ENCODE results near the gene RNPS1.
"Not testable (repeated sequence)": the region's sequence is repeated elsewhere in the genome, so short reads cannot be mapped to it uniquely, and the experiment has no call there.

The RNPS1 gene

GRCh38 chr16:2251296-2252111 lies 16.4 kb downstream of the RNPS1 start, which contains the start of gene ECI1:
Gene ECI1 (minus strand): TSS chr16:2251587. CDS start chr16:2251566, 21 bp downstream.
- H3K9me3 ChIP-seq (ENCODE audit: insufficient read depth, low read depth, low read length), result no peaks in the 10 kb centered on the region
- peak within 1 kb of the TSS; percentile 98 for H3K9ac ChIP-seq (ENCODE audit: low read depth, low read length)
- peak within 1 kb of the TSS; percentile 96 for H3K4me3 ChIP-seq (ENCODE audit: low read length)
- WGBS, result 3% methylated on average over 88 of the region's 88 CpGs
- peak within 1 kb of the TSS; percentile 97 for H3K27ac ChIP-seq (ENCODE audit: low read depth, low read length)
- H3K27me3 ChIP-seq (ENCODE audit: insufficient read depth, low read length), result no peaks in the 10 kb centered on the region
- H3K36me3 ChIP-seq (ENCODE audit: insufficient read depth, low read length), result peaks cover 55% of the 10 kb centered on the region
- peaks cover 7% of the 10 kb centered on the region; the same call in 1 of the 2 replicates for H3K4me1 ChIP-seq (ENCODE audit: insufficient read depth, low read length)

- H3K36me3 ChIP-seq (ENCODE audit: insufficient read depth, low read length), result peaks cover 55% of the 10 kb centered on the region
- H3K9ac ChIP-seq (ENCODE audit: low read depth, low read length), result peak overlapping the region; percentile 98
- H3K27me3 ChIP-seq (ENCODE audit: insufficient read depth, low read length), result no peaks in the 10 kb centered on the region
- H3K27ac ChIP-seq (ENCODE audit: low read depth, low read length), result peak overlapping the region; percentile 97
- no peaks in the 10 kb centered on the region for H3K9me3 ChIP-seq (ENCODE audit: insufficient read depth, low read depth, low read length)
- H3K4me1 ChIP-seq (ENCODE audit: insufficient read depth, low read length), result peaks cover 7% of the 10 kb centered on the region; the same call in 1 of the 2 replicates
- H3K4me3 ChIP-seq (ENCODE audit: low read length), result peak overlapping the region; percentile 96
- WGBS, result 6% methylated on average over 34 of the region's 35 CpGs
Observed at GRCh38 chr16:2250652-2251295, 17.2 kb downstream of the RNPS1 start.

- peaks cover 57% of the 10 kb centered on the region for H3K36me3 ChIP-seq (ENCODE audit: insufficient read depth, low read length)
- no peak overlapping the region for H3K9ac ChIP-seq (ENCODE audit: low read depth, low read length)
- H3K9me3 ChIP-seq (ENCODE audit: insufficient read depth, low read depth, low read length), result no peaks in the 10 kb centered on the region
- 96% methylated on average over 18 of the region's 18 CpGs for WGBS
- H3K4me1 ChIP-seq (ENCODE audit: insufficient read depth, low read length), result no peaks in the 10 kb centered on the region
- H3K27ac ChIP-seq (ENCODE audit: low read depth, low read length), result no peak overlapping the region
- H3K27me3 ChIP-seq (ENCODE audit: insufficient read depth, low read length), result no peaks in the 10 kb centered on the region
- H3K4me3 ChIP-seq (ENCODE audit: low read length), result no peak overlapping the region
Observed at GRCh38 chr16:2246301-2246885, 21.5 kb downstream of the RNPS1 start.

GRCh38 chr16:2244926-2245795 lies 22.8 kb downstream of the RNPS1 start:
- Histone ChIP-seq H3K27me3 (ENCODE audit: insufficient read depth, low read length) (no peaks in the 10 kb centered on the region), H3K9ac (ENCODE audit: low read depth, low read length) (no peak overlapping the region), H3K9me3 (ENCODE audit: insufficient read depth, low read depth, low read length) (no peaks in the 10 kb centered on the region), H3K27ac (ENCODE audit: low read depth, low read length) (no peak overlapping the region), H3K4me3 (ENCODE audit: low read length) (no peak overlapping the region), H3K36me3 (ENCODE audit: insufficient read depth, low read length) (peaks cover 57% of the 10 kb centered on the region), H3K4me1 (ENCODE audit: insufficient read depth, low read length) (no peaks in the 10 kb centered on the region)
- WGBS, result 96% methylated on average over 30 of the region's 30 CpGs

- H3K9ac ChIP-seq (ENCODE audit: low read depth, low read length), result no peak overlapping the region
- H3K27ac ChIP-seq (ENCODE audit: low read depth, low read length), result no peak overlapping the region
- no peaks in the 10 kb centered on the region for H3K27me3 ChIP-seq (ENCODE audit: insufficient read depth, low read length)
- H3K4me3 ChIP-seq (ENCODE audit: low read length), result no peak overlapping the region
- 89% methylated on average over 17 of the region's 17 CpGs for WGBS
- H3K4me1 ChIP-seq (ENCODE audit: insufficient read depth, low read length), result no peaks in the 10 kb centered on the region
- no peaks in the 10 kb centered on the region for H3K9me3 ChIP-seq (ENCODE audit: insufficient read depth, low read depth, low read length)
- peaks cover 56% of the 10 kb centered on the region for H3K36me3 ChIP-seq (ENCODE audit: insufficient read depth, low read length)
Observed at GRCh38 chr16:2244301-2244700, 23.6 kb downstream of the RNPS1 start.

GRCh38 chr16:2243781-2244180 lies 24.1 kb downstream of the RNPS1 start:
- WGBS, result 96% methylated on average over 11 of the region's 11 CpGs
- no peaks in the 10 kb centered on the region for H3K4me1 ChIP-seq (ENCODE audit: insufficient read depth, low read length)
- H3K27me3 ChIP-seq (ENCODE audit: insufficient read depth, low read length), result no peaks in the 10 kb centered on the region
- peaks cover 53% of the 10 kb centered on the region for H3K36me3 ChIP-seq (ENCODE audit: insufficient read depth, low read length)
- H3K4me3 ChIP-seq (ENCODE audit: low read length), result no peak overlapping the region
- H3K9ac ChIP-seq (ENCODE audit: low read depth, low read length), result no peak overlapping the region
- no peaks in the 10 kb centered on the region for H3K9me3 ChIP-seq (ENCODE audit: insufficient read depth, low read depth, low read length)
- H3K27ac ChIP-seq (ENCODE audit: low read depth, low read length), result no peak overlapping the region

- WGBS, result 94% methylated on average over 19 of the region's 19 CpGs
- Histone ChIP-seq H3K36me3 (ENCODE audit: insufficient read depth, low read length) (peaks cover 48% of the 10 kb centered on the region), H3K4me3 (ENCODE audit: low read length) (no peak overlapping the region), H3K9ac (ENCODE audit: low read depth, low read length) (no peak overlapping the region), H3K9me3 (ENCODE audit: insufficient read depth, low read depth, low read length) (no peaks in the 10 kb centered on the region), H3K4me1 (ENCODE audit: insufficient read depth, low read length) (no peaks in the 10 kb centered on the region), H3K27me3 (ENCODE audit: insufficient read depth, low read length) (peaks cover 5% of the 10 kb centered on the region), H3K27ac (ENCODE audit: low read depth, low read length) (no peak overlapping the region)
Observed at GRCh38 chr16:2243031-2243528, 24.8 kb downstream of the RNPS1 start.

GRCh38 chr16:2242598-2242997 lies 25.3 kb downstream of the RNPS1 start:
- peaks cover 48% of the 10 kb centered on the region for H3K36me3 ChIP-seq (ENCODE audit: insufficient read depth, low read length)

GRCh38 chr16:2240331-2240730 lies 27.6 kb downstream of the RNPS1 start:
- not testable (repeated sequence) for H3K9me3 ChIP-seq (ENCODE audit: insufficient read depth, low read depth, low read length); H3K4me3 ChIP-seq (ENCODE audit: low read length); H3K4me1 ChIP-seq (ENCODE audit: insufficient read depth, low read length); H3K27ac ChIP-seq (ENCODE audit: low read depth, low read length); H3K9ac ChIP-seq (ENCODE audit: low read depth, low read length)
- peaks cover 29% of the 10 kb centered on the region for H3K27me3 ChIP-seq (ENCODE audit: insufficient read depth, low read length)
- H3K36me3 ChIP-seq (ENCODE audit: insufficient read depth, low read length), result peaks cover 32% of the 10 kb centered on the region
- WGBS, result 91% methylated on average over 8 of the region's 9 CpGs

More at GRCh38 chr16:2242598-2242997, 25.3 kb downstream of the RNPS1 start:
- no peak overlapping the region for H3K27ac ChIP-seq (ENCODE audit: low read depth, low read length)
- H3K4me1 ChIP-seq (ENCODE audit: insufficient read depth, low read length), result no peaks in the 10 kb centered on the region
- H3K9me3 ChIP-seq (ENCODE audit: insufficient read depth, low read depth, low read length), result no peaks in the 10 kb centered on the region
- no peak overlapping the region for H3K4me3 ChIP-seq (ENCODE audit: low read length)
- no peak overlapping the region for H3K9ac ChIP-seq (ENCODE audit: low read depth, low read length)
- H3K27me3 ChIP-seq (ENCODE audit: insufficient read depth, low read length), result peaks cover 9% of the 10 kb centered on the region
- WGBS, result 95% methylated on average over 11 of the region's 11 CpGs

GRCh38 chr16:2238838-2239675 lies 28.9 kb downstream of the RNPS1 start:
- H3K27ac ChIP-seq (ENCODE audit: low read depth, low read length), result peak overlapping the region; percentile 51; the same call in 1 of the 2 replicates
- H3K36me3 ChIP-seq (ENCODE audit: insufficient read depth, low read length), result peaks cover 31% of the 10 kb centered on the region
- H3K4me3 ChIP-seq (ENCODE audit: low read length), result no peak overlapping the region
- no peaks in the 10 kb centered on the region for H3K9me3 ChIP-seq (ENCODE audit: insufficient read depth, low read depth, low read length)
- 55% methylated on average over 15 of the region's 15 CpGs for WGBS
- H3K9ac ChIP-seq (ENCODE audit: low read depth, low read length), result no peak overlapping the region
- peaks cover 29% of the 10 kb centered on the region for H3K27me3 ChIP-seq (ENCODE audit: insufficient read depth, low read length)
- no peaks in the 10 kb centered on the region; the same call in 1 of the 2 replicates for H3K4me1 ChIP-seq (ENCODE audit: insufficient read depth, low read length)

Measured in HUES64 (cell line).